ENCODE results near the gene EIF5B.
"Not testable (repeated sequence)": the region's sequence is repeated elsewhere in the genome, so short reads cannot be mapped to it uniquely, and the experiment has no call there.

EIF5B gene
- 72.6 to 73.5 reads per million in 2 donors for total RNA-seq

- DNase-seq = peak; percentile 83
Observed at GRCh38 chr2:99337113-99338028, at the start of gene EIF5B. TSS of gene EIF5B (plus strand) at chr2:99337389. CDS start at chr2:99337555, 166 bp downstream.

GRCh38 chr2:99297994-99298393, 39.2 kb upstream of the EIF5B start:
- no peak for DNase-seq

- no peak for DNase-seq
Observed at GRCh38 chr2:99299580-99299979, 37.6 kb upstream of the EIF5B start.

GRCh38 chr2:99301097-99301496, 36.1 kb upstream of the EIF5B start, which contains the start of gene LYG1:
TSS of gene LYG1 (minus strand) at chr2:99301197. CDS start at chr2:99295670, 5,527 bp downstream.
- DNase-seq = not testable (repeated sequence)

- no peak for DNase-seq
Observed at GRCh38 chr2:99317161-99317872, 19.9 kb upstream of the EIF5B start.

- DNase-seq = not testable (repeated sequence)
Observed at GRCh38 chr2:99317873-99318200, 19.4 kb upstream of the EIF5B start.

GRCh38 chr2:99325384-99325783, 11.8 kb upstream of the EIF5B start:
- no peak for DNase-seq

GRCh38 chr2:99335911-99336803, 1.0 kb upstream of the EIF5B start, which contains the start of gene TXNDC9:
TSS of gene TXNDC9 (minus strand) at chr2:99336333. CDS start at chr2:99333210, 3,123 bp downstream.
- peak; percentile 96 for DNase-seq

GRCh38 chr2:99336804-99337112, 431 bp upstream of the EIF5B start:
- DNase-seq = no peak

GRCh38 chr2:99338029-99338585, 918 bp downstream of the EIF5B start:
- no peak for DNase-seq

- DNase-seq = no peak
Observed at GRCh38 chr2:99340669-99341236, 3.6 kb downstream of the EIF5B start.

GRCh38 chr2:99342536-99342935, 5.3 kb downstream of the EIF5B start:
- no peak for DNase-seq

- DNase-seq = not testable (repeated sequence)
Observed at GRCh38 chr2:99345446-99345845, 8.3 kb downstream of the EIF5B start.

- DNase-seq = no peak
Observed at GRCh38 chr2:99346218-99346617, 9.0 kb downstream of the EIF5B start.

- DNase-seq = no peak
Observed at GRCh38 chr2:99348173-99348572, 11.0 kb downstream of the EIF5B start.

- DNase-seq = no peak
Observed at GRCh38 chr2:99350194-99350593, 13.0 kb downstream of the EIF5B start.

GRCh38 chr2:99354070-99354469, 16.9 kb downstream of the EIF5B start:
- DNase-seq = no peak

GRCh38 chr2:99354825-99355224, 17.6 kb downstream of the EIF5B start:
- DNase-seq = not testable (repeated sequence)

- no peak for DNase-seq
Observed at GRCh38 chr2:99356853-99357252, 19.7 kb downstream of the EIF5B start.

- DNase-seq = no peak
Observed at GRCh38 chr2:99365661-99366060, 28.5 kb downstream of the EIF5B start.

GRCh38 chr2:99368854-99369253, 31.7 kb downstream of the EIF5B start:
- DNase-seq = not testable (repeated sequence)

- no peak for DNase-seq
Observed at GRCh38 chr2:99373144-99373543, 36.0 kb downstream of the EIF5B start.
